Activated CD4-positive, alpha-beta T cell treated with anti-CD3 and anti-CD28 coated beads, Interleukin-10, Interleukin-2, amounts not matched to agents 100 ng/mL and 50 ng/mL, durations not matched to agents 16 hours and 8 hours (primary cell): ENCODE results near the gene MFSD6.
"Not testable (repeated sequence)": the region's sequence is repeated elsewhere in the genome, so short reads cannot be mapped to it uniquely, and the experiment has no call there.

Experiments
- DNase-seq: peaks from one replicate; pipeline ENCODE4 v3.0.0-alpha.2; 2020

MFSD6 gene

GRCh38 chr2:190407662-190408537 lies at the start of gene MFSD6:
Gene MFSD6 (plus strand): TSS chr2:190408355. CDS start chr2:190436030, 27,675 bp downstream.
- peak; percentile 55 for DNase-seq

- DNase-seq = not testable (repeated sequence)
Observed at GRCh38 chr2:190358655-190359448, 49.3 kb upstream of the MFSD6 start.

GRCh38 chr2:190360561-190360960 lies 47.6 kb upstream of the MFSD6 start:
- DNase-seq = no peak

- DNase-seq = no peak
Observed at GRCh38 chr2:190360965-190361364, 47.2 kb upstream of the MFSD6 start.

- no peak for DNase-seq
Observed at GRCh38 chr2:190361572-190361971, 46.6 kb upstream of the MFSD6 start.

- no peak for DNase-seq
Observed at GRCh38 chr2:190362894-190363293, 45.3 kb upstream of the MFSD6 start.

- no peak for DNase-seq
Observed at GRCh38 chr2:190365499-190366204, 42.5 kb upstream of the MFSD6 start.

GRCh38 chr2:190366248-190366753 lies 41.9 kb upstream of the MFSD6 start:
- no peak for DNase-seq

GRCh38 chr2:190367091-190367490 lies 41.1 kb upstream of the MFSD6 start:
- no peak for DNase-seq

GRCh38 chr2:190369635-190370034 lies 38.5 kb upstream of the MFSD6 start:
- DNase-seq = no peak

GRCh38 chr2:190376083-190376482 lies 32.1 kb upstream of the MFSD6 start:
- DNase-seq = no peak

- no peak for DNase-seq
Observed at GRCh38 chr2:190376591-190377245, 31.4 kb upstream of the MFSD6 start.

GRCh38 chr2:190378880-190379237 lies 29.3 kb upstream of the MFSD6 start:
- no peak for DNase-seq

- no peak for DNase-seq
Observed at GRCh38 chr2:190379249-190379964, 28.7 kb upstream of the MFSD6 start.

- no peak for DNase-seq
Observed at GRCh38 chr2:190380962-190381412, 27.2 kb upstream of the MFSD6 start.

- DNase-seq = peak; percentile 50
Observed at GRCh38 chr2:190382851-190383250, 25.3 kb upstream of the MFSD6 start.

- no peak for DNase-seq
Observed at GRCh38 chr2:190387422-190387821, 20.7 kb upstream of the MFSD6 start.

- no peak for DNase-seq
Observed at GRCh38 chr2:190396271-190396670, 11.9 kb upstream of the MFSD6 start.

GRCh38 chr2:190402986-190403603 lies 5.1 kb upstream of the MFSD6 start:
- no peak for DNase-seq

GRCh38 chr2:190404487-190404886 lies 3.7 kb upstream of the MFSD6 start:
- DNase-seq = peak; percentile 59

- no peak for DNase-seq
Observed at GRCh38 chr2:190405070-190405469, 3.1 kb upstream of the MFSD6 start.
